Trophoblast cell (in vitro differentiated cells and primary cell): ENCODE data around the gene PLP1.
"Not testable (repeated sequence)": the region's sequence is repeated elsewhere in the genome, so short reads cannot be mapped to it uniquely, and the experiment has no call there.

Experiments
- DNase-seq, 2 donors: peaks; one replicate each; pipeline ENCODE4 v3.0.0-alpha.2; 2016
- H2AFZ ChIP-seq: 2 replicates; pipeline ENCODE4 v1.6.1; 2013; ENCODE audit warnings: low read length, moderate library complexity, mild to moderate bottlenecking; ENCODE audit not compliant: insufficient read depth, poor library complexity
- H2AK5ac ChIP-seq: 2 replicates; pipeline ENCODE4 v1.6.1; 2013; ENCODE audit warnings: mild to moderate bottlenecking, low read length
- H2BK120ac ChIP-seq: 2 replicates; pipeline ENCODE4 v1.6.1; 2013; ENCODE audit warnings: low read length, mild to moderate bottlenecking, moderate library complexity; ENCODE audit not compliant: insufficient read depth, poor library complexity
- H2BK12ac ChIP-seq: 2 replicates; pipeline ENCODE4 v1.6.1; 2013; ENCODE audit warnings: mild to moderate bottlenecking, low read length, moderate library complexity
- H2BK5ac ChIP-seq: 2 replicates; pipeline ENCODE4 v1.6.1; 2013; ENCODE audit warnings: low read length, low read depth, moderate library complexity, mild to moderate bottlenecking; ENCODE audit not compliant: poor library complexity
- H3K14ac ChIP-seq: 2 replicates; pipeline ENCODE4 v1.6.1; 2013; ENCODE audit warnings: mild to moderate bottlenecking, low read length
- H3K18ac ChIP-seq: 2 replicates; pipeline ENCODE4 v1.6.1; 2013; ENCODE audit warnings: mild to moderate bottlenecking, low read length
- H3K23ac ChIP-seq: 2 replicates; pipeline ENCODE4 v1.6.1; 2013; ENCODE audit warnings: low read length
- H3K27ac ChIP-seq: 2 replicates; pipeline ENCODE4 v1.5.1; 2013; ENCODE audit warnings: low read depth, mild to moderate bottlenecking, inconsistent platforms, low read length, moderate library complexity
- H3K27me3 ChIP-seq: 2 replicates; pipeline ENCODE4 v1.6.1; 2013; ENCODE audit warnings: inconsistent platforms, mild to moderate bottlenecking, low read length, moderate library complexity; ENCODE audit not compliant: insufficient read depth
- H3K36me3 ChIP-seq, 2 experiments: 1 replicate in 1 of 2; 2 replicates in 1 of 2; pipeline ENCODE4 v1.6.1; 2013; ENCODE audit warnings: low read length in 2 of 2, mild to moderate bottlenecking in 2 of 2, moderate library complexity in 1 of 2; ENCODE audit not compliant: insufficient read depth in 2 of 2, control insufficient read depth in 1 of 2
- H3K4ac ChIP-seq: 2 replicates; pipeline ENCODE4 v1.6.1; 2013; ENCODE audit warnings: low read depth, mild to moderate bottlenecking, low read length, moderate library complexity
- H3K4me1 ChIP-seq, 2 experiments: 1 replicate in 1 of 2; 2 replicates in 1 of 2; pipeline ENCODE4 v1.6.1; 2013; ENCODE audit warnings: low read length in 2 of 2, mild to moderate bottlenecking in 2 of 2, moderate library complexity in 1 of 2; ENCODE audit not compliant: insufficient read depth in 2 of 2, control insufficient read depth in 1 of 2
- H3K4me2 ChIP-seq: 2 replicates; pipeline ENCODE4 v1.6.1; 2013; ENCODE audit warnings: inconsistent platforms, mild to moderate bottlenecking, low read length, moderate library complexity
- H3K4me3 ChIP-seq: 2 replicates; pipeline ENCODE4 v1.5.1; 2013; ENCODE audit warnings: mild to moderate bottlenecking, low read depth, low read length, inconsistent platforms
- H3K79me1 ChIP-seq: one replicate; pipeline ENCODE4 v1.6.1; 2013; ENCODE audit warnings: low read length
- H3K79me2 ChIP-seq: 2 replicates; pipeline ENCODE4 v1.6.1; 2013; ENCODE audit warnings: low read length, mild to moderate bottlenecking; ENCODE audit not compliant: control insufficient read depth, insufficient read depth, poor library complexity
- H3K9ac ChIP-seq: 2 replicates; pipeline ENCODE4 v1.6.1; 2013; ENCODE audit warnings: mild to moderate bottlenecking, low read length
- H3K9me3 ChIP-seq: 2 replicates; pipeline ENCODE4 v1.6.1; 2013; ENCODE audit warnings: low read depth, mild to moderate bottlenecking, control low read depth, inconsistent platforms, low read length; ENCODE audit not compliant: insufficient read depth
- H4K12ac ChIP-seq: 2 replicates; pipeline ENCODE4 v1.6.1; 2013; ENCODE audit warnings: low read depth, mild to moderate bottlenecking, low read length, moderate library complexity
- H4K8ac ChIP-seq: 2 replicates; pipeline ENCODE4 v1.6.1; 2013; ENCODE audit warnings: low read depth, mild to moderate bottlenecking, low read length, moderate library complexity
- H4K91ac ChIP-seq: one replicate; pipeline ENCODE4 v1.6.1; 2013; ENCODE audit warnings: low read depth, mild to moderate bottlenecking, low read length, moderate library complexity
- WGBS: extraction: QIAGEN DNeasy Blood & Tissue Kit; methylation state at CpG from one replicate; pipeline ENCODE4 v1.1.7; 2013; ENCODE audit warnings: missing lambda C conversion rate; ENCODE audit not compliant: insufficient read length, insufficient coverage; ENCODE audit errors: extremely low coverage; 5-methylcytosine and 5-hydroxymethylcytosine counted together

Gene PLP1

GRCh38 chrX:103754401-103754800 is 22.2 kb upstream of the PLP1 start:
- H4K8ac ChIP-seq = no peak overlapping the region
- no peak overlapping the region for H2BK12ac ChIP-seq
- no peaks in the 10 kb centered on the region for H3K36me3 ChIP-seq
- no peak overlapping the region for H2AK5ac ChIP-seq
- H3K4me2 ChIP-seq = no peak overlapping the region
- no peak overlapping the region for H4K91ac ChIP-seq
- H4K12ac ChIP-seq = no peak overlapping the region
- no peak overlapping the region for H3K4me3 ChIP-seq
- no peak overlapping the region for H3K4ac ChIP-seq
- no peak overlapping the region for H3K27ac ChIP-seq
- no CpG with 5 or more reads among the region's 4 CpGs for WGBS
- no peak for DNase-seq
- H3K23ac ChIP-seq = no peak overlapping the region
- no peak overlapping the region for H3K14ac ChIP-seq
- H2BK5ac ChIP-seq = no peak overlapping the region
- H3K27me3 ChIP-seq = no peaks in the 10 kb centered on the region
- no peak overlapping the region for H2AFZ ChIP-seq
- no peaks in the 10 kb centered on the region for H3K4me1 ChIP-seq
- no peaks in the 10 kb centered on the region for H3K79me2 ChIP-seq
- no peak overlapping the region for H2BK120ac ChIP-seq
- H3K18ac ChIP-seq = no peak overlapping the region
- no peaks in the 10 kb centered on the region for H3K9me3 ChIP-seq
- H3K79me1 ChIP-seq = no peaks in the 10 kb centered on the region
- H3K9ac ChIP-seq = no peak overlapping the region

- Histone ChIP-seq H3K27ac (no peak overlapping the region), H2AFZ (no peak overlapping the region), H3K18ac (no peak overlapping the region), H3K79me2 (no peaks in the 10 kb centered on the region), H4K8ac (no peak overlapping the region), H2BK12ac (no peak overlapping the region), H3K23ac (no peak overlapping the region), H2AK5ac (no peak overlapping the region), H3K14ac (no peak overlapping the region), H3K4me2 (no peak overlapping the region), H3K4me1 (no peaks in the 10 kb centered on the region), H2BK120ac (no peak overlapping the region), H4K12ac (no peak overlapping the region), H2BK5ac (no peak overlapping the region), H3K4ac (no peak overlapping the region), H3K36me3 (no peaks in the 10 kb centered on the region), H3K9me3 (no peaks in the 10 kb centered on the region), H3K4me3 (no peak overlapping the region), H3K27me3 (no peaks in the 10 kb centered on the region), H3K79me1 (no peaks in the 10 kb centered on the region), H4K91ac (no peak overlapping the region), H3K9ac (no peak overlapping the region)
- no CpG with 5 or more reads among the region's 3 CpGs for WGBS
- DNase-seq = no peak
Observed at GRCh38 chrX:103756736-103757135, 19.9 kb upstream of the PLP1 start.

GRCh38 chrX:103758555-103758954 is 18.1 kb upstream of the PLP1 start:
- Histone ChIP-seq H2BK12ac (no peak overlapping the region), H2BK120ac (no peak overlapping the region), H4K12ac (no peak overlapping the region), H3K18ac (no peak overlapping the region), H2AK5ac (no peak overlapping the region), H3K4me1 (no peaks in the 10 kb centered on the region), H3K4ac (no peak overlapping the region), H3K79me2 (no peaks in the 10 kb centered on the region), H3K9ac (no peak overlapping the region), H3K4me2 (no peak overlapping the region), H3K9me3 (no peaks in the 10 kb centered on the region), H2AFZ (no peak overlapping the region), H3K36me3 (no peaks in the 10 kb centered on the region), H3K4me3 (no peak overlapping the region), H3K79me1 (no peaks in the 10 kb centered on the region), H3K27ac (no peak overlapping the region), H2BK5ac (no peak overlapping the region), H4K8ac (no peak overlapping the region), H3K27me3 (no peaks in the 10 kb centered on the region), H3K23ac (no peak overlapping the region), H3K14ac (no peak overlapping the region), H4K91ac (no peak overlapping the region)
- no peak for DNase-seq
- WGBS = no CpG with 5 or more reads among the region's 1 CpG

GRCh38 chrX:103763541-103763940 is 13.1 kb upstream of the PLP1 start:
- H3K79me2 ChIP-seq, H3K9ac ChIP-seq, H4K91ac ChIP-seq, H2AFZ ChIP-seq, DNase-seq, H4K12ac ChIP-seq, H3K18ac ChIP-seq, H2BK12ac ChIP-seq, H2AK5ac ChIP-seq, H3K27ac ChIP-seq, H3K4ac ChIP-seq, H3K79me1 ChIP-seq, H3K9me3 ChIP-seq, H2BK120ac ChIP-seq, H3K27me3 ChIP-seq, H4K8ac ChIP-seq, H3K23ac ChIP-seq, H3K4me1 ChIP-seq, H3K36me3 ChIP-seq, H3K4me2 ChIP-seq, H2BK5ac ChIP-seq, H3K14ac ChIP-seq, H3K4me3 ChIP-seq: not testable (repeated sequence)
- WGBS = no CpG with 5 or more reads among the region's 5 CpGs
